GM18499 (cell line): Measurements from ENCODE around the gene CYP27C1.
"Not testable (repeated sequence)": the region's sequence is repeated elsewhere in the genome, so short reads cannot be mapped to it uniquely, and the experiment has no call there.

ENCODE experiments used
- ATAC-seq: cut with Tn5 transposase; IDR thresholded peaks from one replicate; pipeline ENCODE4 v1.9.1; 2021; ENCODE audit warnings: moderate number of reproducible peaks; ENCODE audit not compliant: insufficient read depth, unreplicated experiment

CYP27C1 gene, protein sequence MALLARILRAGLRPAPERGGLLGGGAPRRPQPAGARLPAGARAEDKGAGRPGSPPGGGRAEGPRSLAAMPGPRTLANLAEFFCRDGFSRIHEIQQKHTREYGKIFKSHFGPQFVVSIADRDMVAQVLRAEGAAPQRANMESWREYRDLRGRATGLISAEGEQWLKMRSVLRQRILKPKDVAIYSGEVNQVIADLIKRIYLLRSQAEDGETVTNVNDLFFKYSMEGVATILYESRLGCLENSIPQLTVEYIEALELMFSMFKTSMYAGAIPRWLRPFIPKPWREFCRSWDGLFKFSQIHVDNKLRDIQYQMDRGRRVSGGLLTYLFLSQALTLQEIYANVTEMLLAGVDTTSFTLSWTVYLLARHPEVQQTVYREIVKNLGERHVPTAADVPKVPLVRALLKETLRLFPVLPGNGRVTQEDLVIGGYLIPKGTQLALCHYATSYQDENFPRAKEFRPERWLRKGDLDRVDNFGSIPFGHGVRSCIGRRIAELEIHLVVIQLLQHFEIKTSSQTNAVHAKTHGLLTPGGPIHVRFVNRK

DNA sequence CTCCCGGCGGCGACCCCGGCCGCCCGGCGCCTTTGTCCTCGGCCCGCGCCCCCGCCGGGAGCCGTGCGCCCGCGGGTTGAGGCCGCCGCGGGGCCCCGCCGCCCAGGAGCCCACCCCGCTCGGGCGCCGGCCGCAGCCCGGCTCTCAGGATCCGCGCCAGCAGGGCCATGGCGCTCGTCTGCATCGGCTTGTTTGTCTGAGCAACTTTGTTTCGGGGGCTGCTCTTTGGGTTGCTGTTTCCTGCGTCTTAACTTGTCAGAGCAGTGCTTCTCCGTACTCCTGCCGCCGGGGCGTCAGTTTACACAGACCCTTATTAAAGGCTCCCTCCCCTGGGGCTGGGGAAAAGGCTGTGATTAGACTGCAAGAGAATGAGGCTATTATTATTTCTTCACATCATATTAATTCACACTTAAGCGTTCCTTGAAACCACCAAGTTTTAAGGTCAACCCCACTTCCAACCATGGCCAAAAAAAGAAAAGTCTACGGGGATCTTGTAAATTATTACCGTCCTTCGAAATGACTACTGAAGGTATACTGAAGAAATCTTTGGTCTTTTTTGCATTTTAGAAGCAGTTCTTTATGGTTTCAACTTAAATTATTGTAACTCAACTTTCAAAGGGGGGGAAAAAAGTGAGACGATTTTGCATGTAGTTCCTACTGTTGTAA is at the start of gene CYP27C1:
TSS of gene CYP27C1 (minus strand) at position 198 of the 666 bp plus-strand sequence. CDS start at position 169, 29 bp downstream.
- ATAC-seq, result no peak

DNA sequence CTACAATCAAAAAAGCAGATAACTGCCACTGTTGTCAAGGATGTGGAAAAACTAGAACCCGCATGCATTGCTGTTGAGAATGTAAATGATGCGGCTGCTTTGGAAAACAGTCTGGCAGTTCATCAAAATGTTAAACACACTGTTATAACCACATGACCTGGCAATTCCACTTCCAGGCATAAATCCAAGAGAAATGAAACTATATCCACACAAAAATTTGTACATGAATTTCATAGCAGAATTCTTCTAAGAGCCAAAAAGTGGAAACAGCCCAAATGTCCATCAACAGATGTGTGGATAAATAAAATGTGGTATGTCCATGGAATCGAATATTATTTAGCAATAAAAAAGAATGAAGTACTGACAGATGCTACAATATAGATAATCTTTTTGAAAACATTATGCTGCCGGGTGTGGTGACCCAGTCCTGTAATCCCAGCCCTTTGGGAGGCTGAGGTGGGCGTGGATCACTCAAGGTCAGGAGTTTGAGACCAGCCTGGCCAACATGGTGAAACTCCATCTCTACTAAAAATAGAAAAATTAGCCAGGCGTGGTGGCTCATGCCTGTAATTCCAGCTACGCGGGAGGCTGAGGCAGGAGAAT is 41.8 kb upstream of the CYP27C1 start:
- no peak for ATAC-seq

DNA sequence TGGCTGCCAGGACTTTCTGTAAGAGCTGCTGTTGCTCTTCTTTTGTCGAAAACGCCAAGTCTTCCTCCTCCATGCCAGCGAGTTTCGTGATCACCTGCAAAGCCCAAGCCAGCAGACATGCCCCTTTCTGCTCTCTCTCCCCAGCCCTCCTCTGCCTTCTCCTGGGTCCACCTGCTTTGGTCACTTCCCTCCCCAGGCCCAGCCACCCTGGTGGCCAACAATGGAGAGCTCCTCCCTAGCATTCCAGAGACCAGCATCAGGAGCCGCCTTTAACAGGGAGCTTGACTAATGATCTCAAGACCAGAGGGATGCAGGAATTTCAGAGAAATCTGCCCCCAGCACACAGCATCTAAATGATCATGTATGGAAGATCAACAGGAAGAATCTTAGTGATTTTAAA is 39.3 kb upstream of the CYP27C1 start:
- ATAC-seq, result no peak

DNA sequence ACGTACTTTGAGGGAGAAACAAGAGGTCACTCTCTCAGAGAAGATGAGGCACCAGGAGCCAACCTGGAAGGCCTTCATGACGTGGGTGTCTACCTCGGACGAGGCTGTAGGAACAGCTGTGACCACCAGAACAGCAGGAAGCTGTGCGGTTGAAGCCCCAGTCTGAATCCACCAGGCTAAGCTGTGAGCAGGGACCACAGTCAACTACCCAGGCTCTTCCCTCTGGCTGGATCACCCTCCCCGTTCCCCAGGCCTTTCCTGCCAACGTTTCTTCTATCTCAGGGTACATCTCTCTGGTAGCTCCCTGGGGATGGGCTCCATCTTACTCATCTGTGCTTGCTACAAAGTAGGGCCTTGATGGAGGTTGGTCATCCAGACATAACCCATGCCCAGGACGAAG is 36.8 kb upstream of the CYP27C1 start:
- ATAC-seq, result no peak

DNA sequence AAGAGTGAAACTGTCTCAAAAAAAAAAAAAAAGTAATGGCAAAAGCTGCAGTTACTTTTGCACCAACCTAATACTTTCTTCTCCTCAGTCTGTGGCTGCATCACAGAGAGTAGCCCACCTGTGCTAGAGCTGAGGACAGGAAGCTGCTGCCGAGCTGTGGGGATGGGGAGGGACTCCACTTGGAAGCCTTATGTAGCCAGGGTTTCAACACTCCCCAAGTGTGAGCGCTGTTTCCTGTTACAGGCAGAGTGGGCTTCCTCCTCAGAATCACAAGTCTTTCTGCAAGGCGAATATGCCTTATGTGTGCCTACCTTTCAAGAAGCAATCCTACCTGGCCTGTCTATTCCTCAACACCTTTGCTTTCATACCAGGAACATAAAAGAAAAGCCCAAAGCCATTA is 36.3 kb upstream of the CYP27C1 start:
- ATAC-seq, result no peak

DNA sequence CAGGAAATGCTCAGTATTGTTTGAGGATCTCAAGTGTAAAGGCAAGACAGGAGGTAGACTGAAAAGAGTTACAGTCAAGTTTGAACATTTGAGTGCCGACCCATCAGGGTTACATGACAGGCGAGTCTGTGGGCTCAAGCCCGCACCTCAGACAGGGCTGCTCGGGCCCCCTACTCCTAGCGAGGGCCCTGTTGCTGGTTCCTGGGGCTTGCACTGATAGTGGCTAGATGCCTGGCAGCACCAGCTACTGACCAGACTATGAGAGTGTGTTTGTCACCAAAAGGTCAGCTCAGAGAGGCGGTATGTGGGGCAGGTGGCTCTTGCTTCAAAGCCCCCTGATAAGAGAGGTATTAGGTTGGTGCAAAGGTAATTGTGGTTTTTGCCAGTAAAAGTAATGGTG is 35.6 kb upstream of the CYP27C1 start:
- no peak for ATAC-seq

DNA sequence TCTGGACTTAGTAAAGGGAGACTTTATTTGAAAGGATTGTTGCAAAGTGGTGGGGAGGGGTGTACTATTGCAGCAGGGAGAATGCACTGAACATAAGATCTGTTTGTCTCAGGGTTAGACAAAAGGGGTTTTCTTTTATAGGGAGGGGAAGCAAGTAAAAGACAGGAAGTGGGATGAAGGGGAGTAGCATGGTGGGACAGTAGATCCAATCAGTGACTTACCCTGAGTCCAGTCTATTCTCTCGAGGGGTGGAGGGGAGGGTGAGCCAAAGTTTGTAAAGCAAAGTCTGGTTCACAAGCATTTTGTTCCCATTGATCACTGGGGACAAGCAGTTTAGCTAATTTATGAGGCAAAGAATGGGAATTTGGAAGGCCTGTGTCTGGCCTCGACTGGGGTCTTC is 35.0 kb upstream of the CYP27C1 start:
- no peak for ATAC-seq

DNA sequence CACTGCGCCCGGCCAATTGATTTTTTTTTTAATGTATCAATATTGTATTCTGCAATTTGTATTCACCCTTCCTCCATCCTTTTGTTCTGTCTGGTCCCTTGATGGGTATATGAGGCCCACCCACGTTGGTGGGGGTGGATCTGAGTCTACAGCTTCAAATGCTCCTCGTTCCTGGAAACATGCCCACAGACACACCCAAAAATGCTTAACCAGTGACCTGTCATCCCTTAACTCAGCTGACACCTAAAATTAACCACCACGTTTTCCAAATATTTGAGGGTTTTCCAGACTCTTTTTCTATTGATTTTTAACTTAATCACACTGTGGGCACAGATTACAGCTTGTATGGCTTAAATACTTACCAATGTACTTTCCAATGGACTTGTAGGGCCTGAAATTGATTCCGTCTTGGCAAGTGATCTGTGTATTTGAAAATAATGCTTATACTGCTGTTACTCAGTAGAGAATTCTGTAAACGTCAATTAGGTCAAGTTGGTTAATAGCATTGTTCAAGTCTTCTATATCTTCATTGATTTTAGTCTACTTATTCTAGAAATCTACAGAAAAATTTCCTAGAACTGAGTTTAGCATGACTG is 34.4 kb upstream of the CYP27C1 start:
- no peak for ATAC-seq

DNA sequence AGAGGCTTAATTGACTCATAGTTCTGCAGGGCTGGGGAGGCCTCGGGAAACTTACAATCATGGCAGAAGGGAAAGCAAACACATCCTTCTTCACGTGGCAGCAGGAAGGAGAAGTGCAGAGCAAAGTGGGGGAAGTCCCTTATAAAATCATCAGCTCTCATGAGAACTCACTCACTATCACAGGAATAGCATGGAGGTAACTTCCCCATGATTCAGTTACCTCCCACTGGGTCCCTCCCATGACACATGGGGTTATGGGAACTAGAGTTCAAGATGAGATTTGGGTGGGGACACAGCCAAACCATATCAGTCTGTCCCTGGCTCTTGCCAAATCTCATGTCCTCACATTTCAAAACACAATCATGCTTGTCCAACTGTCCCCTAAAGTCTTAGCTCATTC is 21.1 kb upstream of the CYP27C1 start:
- not testable (repeated sequence) for ATAC-seq

DNA sequence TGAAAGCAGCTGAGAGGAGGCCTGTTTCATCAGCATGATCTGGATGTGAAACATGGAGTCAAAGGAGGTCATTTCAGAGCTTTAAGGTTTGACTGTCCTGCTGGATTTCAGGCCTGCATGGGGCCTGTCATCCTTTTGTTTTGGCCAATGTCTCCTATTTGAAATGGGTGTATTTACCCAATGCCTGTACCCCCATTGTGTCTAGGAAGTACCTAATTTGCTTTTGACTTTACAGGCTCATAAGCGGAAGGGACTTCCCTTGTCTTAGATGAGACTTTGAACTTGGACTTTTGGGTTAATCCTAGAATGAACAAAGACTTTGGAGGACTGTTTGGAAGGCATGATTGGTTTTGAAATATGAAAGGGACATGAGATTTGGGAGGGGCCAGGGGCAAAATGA is 19.3 kb upstream of the CYP27C1 start:
- no peak for ATAC-seq

DNA sequence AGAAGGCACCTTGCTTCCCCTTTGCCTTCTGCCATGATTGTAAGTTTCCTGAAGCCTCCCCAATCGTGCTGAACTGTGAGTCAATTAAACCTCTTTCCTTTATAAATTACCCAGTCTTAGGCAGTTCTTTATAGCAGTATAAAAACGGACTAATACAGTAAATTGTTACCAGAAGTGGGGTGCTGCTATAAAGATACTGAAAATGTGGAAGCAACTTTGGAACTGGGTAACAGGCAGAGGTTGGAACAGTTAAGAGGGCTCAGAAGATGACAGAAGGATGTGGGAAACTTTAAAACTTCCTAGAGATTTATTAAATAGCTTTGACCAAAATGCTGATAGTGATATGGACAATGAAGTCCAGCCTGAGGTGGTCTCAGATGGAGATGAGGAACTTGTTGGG is 17.7 kb upstream of the CYP27C1 start:
- not testable (repeated sequence) for ATAC-seq

DNA sequence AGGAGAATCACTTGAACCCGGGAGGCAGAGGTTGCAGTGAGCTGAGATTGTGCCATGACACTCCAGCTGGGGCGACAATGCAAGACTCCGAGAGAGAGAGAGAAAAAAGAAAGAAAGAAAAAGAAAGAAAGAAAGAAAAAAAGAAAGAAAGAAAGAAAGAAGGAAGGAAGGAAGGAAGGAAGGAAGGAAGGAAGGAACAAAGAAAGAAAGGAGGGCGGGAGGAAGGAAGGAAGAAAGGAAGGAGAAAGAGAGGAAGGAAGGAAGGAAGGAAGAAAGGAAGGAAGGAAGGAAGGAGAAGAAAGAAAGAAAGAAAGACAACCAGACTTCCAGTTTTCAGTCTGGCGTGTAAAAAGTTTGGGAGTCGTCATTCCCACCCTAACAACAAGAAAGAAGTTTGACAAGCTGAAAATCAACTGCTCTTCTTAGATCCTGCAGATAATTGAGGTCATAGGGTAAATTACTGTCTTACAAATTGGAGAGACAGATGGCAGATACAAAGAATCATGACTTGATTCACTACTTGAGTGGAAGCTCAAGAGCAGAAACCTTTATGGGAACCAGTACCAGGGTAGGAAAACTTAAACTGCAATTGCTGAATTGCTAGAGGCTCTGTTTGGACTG is 15.1 kb upstream of the CYP27C1 start:
- no peak for ATAC-seq

DNA sequence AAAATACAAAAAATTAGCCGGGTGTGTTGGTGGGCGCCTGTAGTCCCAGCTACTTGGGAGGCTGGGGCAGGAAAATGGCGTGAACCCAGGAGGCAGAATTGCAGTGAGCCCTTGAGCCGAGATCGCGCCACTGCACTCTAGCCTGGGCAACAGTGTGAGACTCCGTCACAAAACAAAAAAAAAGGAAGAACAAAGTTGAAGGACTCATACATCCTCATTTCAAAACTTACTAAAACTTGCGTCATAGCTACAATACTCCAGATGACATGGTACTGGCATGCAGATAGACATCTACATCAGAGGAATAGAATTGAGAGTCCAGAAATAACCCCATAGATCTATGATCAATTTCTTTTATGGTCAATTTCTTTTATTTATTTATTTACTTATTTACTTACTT is 13.6 kb upstream of the CYP27C1 start:
- ATAC-seq, result no peak

DNA sequence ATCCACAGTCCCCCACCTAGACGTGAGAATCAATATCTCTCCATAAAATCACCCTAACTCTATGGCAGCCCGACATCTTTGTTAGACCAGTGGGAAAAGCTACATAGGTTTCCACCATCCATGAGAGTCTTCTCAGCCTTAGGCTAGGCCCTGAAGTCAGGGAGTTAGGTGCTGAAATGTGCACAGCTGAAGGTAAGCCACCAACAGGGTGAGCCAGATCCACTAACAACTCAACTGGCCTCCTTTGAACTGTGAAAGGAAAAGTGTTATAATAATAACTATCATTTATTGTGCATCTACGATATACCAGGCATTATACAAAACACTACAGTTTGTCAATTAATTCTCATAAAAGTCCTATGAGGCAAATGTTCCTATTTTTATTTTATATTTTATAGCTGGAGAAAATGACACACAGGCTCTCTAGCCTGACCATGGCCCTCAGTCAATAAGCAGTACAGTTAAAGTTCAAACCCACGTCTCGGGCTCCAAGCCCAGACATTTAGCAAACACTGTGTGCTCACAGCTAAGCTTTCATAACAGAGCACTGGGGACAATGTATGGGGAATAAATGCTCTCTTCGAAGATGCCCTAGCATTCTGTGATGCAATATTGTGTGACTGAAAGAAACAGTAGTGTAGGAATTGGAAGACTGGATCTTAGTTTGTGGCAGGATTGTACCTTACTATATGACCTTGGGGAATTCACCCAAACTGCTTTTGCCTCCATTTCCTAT is 11.2 kb upstream of the CYP27C1 start:
- no peak for ATAC-seq

DNA sequence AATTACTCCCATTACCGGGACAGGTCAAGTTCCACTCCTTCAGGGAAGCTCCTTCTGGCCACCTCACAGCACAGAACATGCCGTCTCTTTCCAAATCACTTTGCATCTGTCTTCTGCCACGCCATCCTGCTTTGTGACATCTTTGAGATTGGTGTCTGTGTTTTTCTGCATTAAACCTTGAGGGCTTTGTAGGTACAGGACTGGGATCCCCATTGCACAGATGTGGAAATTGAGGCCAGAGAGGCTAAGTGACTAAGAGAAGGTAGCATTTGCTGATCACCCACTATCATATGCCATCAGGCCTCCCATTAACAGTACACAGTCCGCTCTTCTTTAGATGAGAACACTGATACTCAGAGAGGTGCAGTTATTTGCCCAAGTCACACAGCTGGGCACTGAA is 9.5 kb upstream of the CYP27C1 start:
- ATAC-seq, result no peak

DNA sequence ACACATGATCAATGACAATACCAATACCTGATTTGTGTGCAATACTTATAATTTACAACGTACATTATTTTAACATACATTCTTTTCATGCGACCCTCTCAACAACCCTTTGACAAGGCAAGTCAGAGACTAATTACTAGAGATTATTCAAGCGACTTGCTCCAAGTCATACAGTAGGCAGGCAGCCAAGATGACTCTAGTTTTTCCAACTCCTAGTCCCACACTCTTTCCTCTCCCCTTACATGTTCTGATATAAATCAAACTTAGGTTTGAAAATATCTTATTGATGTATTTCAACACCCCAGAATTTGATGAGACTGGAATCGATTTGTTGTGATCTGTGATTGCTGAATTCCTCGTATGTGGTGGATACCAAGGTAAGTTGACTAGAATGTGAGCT is 8.0 kb upstream of the CYP27C1 start:
- no peak for ATAC-seq

DNA sequence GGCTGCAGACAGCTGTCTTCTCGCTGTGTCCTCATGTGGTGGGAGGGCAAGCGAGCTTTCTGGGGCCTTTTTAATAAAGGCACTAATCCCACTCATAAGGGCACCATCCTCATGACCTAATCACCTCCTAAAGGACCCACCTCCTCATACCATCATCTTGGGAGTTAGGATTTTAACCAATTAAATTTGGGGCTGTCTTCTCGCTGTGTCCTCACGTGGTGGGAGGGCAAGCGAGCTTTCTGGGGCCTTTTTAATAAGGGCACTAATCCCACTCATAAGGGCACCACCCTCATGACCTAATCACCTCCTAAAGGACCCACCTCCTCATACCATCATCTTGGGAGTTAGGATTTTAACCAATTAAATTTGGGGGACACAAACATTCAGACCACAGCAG is 7.2 kb upstream of the CYP27C1 start:
- ATAC-seq, result not testable (repeated sequence)

DNA sequence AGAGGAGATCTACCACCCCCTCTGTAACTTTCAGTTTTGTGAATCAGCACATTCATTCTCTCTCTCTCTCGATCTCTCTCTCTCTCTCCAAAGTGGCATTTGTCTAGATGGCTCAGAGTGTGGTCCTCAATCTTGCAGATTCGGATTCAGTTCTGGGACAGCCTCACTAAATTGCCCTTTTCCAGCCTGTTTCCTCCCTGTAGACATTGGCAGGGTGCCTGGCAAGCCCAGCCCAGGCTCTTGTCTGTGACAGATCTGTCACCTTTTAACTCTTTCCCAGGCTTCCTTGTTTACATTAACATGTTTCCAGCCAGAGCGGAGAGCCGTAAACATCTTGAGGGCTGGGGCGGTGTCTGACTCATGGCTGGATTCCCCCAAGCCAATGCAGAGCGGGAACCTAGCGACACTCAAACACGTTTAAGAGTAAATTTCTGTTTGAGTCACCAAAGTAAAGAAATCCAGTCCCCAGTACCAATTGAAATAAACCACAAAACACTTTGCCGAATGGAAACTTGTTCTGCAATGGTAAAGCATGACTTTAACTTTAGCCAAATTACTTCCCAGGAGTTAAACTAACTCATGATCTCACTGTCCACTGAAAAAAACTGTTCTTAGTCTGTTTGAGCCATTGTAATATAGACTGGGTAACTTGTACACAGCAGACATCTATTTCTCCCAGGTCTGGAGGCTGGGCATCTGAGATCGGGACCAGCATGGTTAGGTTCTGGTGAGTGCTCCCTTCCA is 6.6 kb upstream of the CYP27C1 start:
- peak; percentile 62 for ATAC-seq

DNA sequence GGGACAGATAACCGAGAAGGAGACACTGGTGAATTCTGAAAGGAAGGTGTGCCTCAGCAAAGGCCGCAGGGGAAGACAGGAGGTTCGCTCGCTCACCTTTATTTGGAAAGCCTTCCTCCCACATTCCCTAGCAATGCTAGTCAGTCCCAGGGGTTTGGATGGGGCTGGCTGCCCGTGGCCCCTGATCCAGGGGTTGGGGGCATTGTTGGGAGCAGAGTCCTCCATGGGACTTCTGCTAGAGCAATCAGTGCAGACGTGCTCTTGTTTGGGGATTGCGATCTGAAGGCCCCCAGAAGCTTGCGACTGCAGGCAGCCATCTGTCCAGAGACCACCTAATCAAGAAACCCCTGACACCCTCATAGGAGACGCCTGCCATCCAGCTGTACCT is 6.0 kb upstream of the CYP27C1 start:
- no peak for ATAC-seq
